Measurements from ENCODE around the gene ACSF2. TPM values are rescaled to one million over a fixed set of nuclear protein-coding genes. Genes with fewer than 3 reads are reported as not detected.

The ACSF2 gene
- total RNA-seq, 1 donor: 63.0 TPM

DNA sequence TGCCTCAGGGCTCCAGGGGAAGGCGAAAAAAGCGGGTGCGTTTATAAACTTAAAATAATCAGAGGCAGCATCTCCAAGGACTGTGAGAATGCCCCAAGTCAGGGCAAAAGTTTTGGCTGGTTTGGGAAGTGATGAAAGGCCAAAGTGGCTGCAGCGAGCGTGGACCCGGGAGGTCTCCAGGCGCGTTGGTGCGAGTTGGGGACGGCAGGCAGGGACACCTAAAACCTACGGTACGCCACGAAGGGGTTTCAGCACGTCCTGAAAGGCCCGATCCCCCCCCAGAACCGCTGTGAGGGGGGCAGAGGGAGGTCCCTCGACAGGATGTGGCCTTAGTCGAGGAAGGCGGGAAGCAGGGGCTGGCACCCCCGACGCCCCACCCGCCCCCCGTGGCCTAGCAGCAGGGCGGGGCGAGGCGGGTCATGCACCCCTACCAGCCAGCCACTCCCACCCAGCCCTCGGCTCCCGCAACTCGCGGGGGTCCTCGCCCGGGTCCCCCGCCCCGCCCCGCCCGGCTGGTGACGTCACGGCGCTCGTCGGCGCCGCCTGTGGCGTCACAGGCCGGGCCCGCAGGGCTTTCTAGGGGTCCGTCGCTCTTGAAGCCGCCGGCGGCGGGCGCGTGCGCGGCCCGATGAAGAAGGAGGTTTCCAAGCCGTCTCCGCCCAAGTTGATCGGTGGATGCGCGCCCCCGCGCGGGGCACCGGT lies 82.0 kb downstream of the ACSF2 start, which contains the start of gene MYCBPAP:
MYCBPAP (plus strand) TSS at position 569 of the 702 bp plus-strand sequence. CDS start 236 bp downstream, outside the sequence.
- peaks cover 19% of the 10 kb centered on the region for H3K4me1 ChIP-seq (ENCODE audit: insufficient read depth, low read length)
- peak; percentile 98 for DNase-seq (ENCODE audit: insufficient read length, low spot score, missing footprints)
- peak within 1 kb of the TSS; percentile 48 for H3K27ac ChIP-seq (ENCODE audit: low read depth, low read length)

DNA sequence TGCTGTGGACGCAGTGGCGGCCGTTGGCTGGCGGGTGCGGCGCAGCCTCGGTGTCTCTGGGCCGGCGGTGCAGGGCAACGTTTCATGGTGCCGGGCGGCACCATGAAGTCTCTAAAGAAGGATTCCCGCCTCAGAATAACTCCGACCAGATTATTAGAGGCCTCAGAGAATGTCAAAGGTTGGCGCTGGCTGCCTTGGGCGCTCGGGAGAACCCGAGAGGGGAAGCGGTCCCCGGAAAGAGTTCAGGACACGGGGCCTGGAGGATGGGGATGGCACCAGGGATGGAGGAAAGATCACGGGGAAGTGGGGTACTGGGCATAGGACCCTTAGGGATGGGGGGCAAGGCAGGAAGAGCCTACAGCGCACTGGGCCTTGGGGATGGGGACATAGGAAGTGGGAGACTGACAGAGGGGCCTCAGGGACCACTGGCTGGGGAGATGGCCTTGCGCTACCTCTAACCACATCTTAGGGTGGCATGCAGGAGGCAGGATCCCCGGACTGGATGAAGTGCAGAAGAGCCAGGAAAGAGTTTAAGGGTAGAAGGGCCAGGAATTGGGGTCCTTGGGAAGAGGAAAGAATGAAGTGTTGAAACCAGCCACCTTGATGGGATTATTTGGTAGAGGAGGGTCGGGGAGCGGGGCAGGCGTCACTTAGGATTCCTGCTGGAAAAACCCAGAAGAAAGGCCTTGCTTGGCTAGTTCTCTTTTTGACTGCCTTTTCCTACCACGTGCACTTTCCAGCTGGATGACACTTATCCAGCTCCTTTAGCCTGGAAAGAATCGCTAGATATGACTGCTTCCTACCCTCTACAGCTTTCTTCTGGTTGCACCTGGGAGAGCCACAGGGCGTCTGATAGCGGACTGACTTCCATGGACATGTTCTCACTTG lies 82.8 kb downstream of the ACSF2 start:
- Histone ChIP-seq H4K20me1 (ENCODE audit: insufficient read depth, low read length) (no peaks in the 10 kb centered on the region), H3K27ac (ENCODE audit: low read depth, low read length) (peak overlapping the region; percentile 18), H3K4me3 (ENCODE audit: insufficient read depth, low read length) (peak overlapping the region; percentile 79), H3K36me3 (ENCODE audit: insufficient read depth, low read length) (no peaks in the 10 kb centered on the region), H2AFZ (ENCODE audit: low read length) (peak overlapping the region; percentile 73), H3K79me2 (ENCODE audit: insufficient read depth, low read length) (no peaks in the 10 kb centered on the region), H3K4me2 (ENCODE audit: insufficient read depth, low read length) (peak overlapping the region; percentile 75), H3K9me3 (ENCODE audit: low read depth, low read length) (no peaks in the 10 kb centered on the region), H3K4me1 (ENCODE audit: insufficient read depth, low read length) (peaks cover 19% of the 10 kb centered on the region), H3K27me3 (ENCODE audit: insufficient read depth, low read length) (no peaks in the 10 kb centered on the region)
- DNase-seq (ENCODE audit: insufficient read length, low spot score, missing footprints): peak; percentile 81
- TF ChIP-seq, protein P1, sequence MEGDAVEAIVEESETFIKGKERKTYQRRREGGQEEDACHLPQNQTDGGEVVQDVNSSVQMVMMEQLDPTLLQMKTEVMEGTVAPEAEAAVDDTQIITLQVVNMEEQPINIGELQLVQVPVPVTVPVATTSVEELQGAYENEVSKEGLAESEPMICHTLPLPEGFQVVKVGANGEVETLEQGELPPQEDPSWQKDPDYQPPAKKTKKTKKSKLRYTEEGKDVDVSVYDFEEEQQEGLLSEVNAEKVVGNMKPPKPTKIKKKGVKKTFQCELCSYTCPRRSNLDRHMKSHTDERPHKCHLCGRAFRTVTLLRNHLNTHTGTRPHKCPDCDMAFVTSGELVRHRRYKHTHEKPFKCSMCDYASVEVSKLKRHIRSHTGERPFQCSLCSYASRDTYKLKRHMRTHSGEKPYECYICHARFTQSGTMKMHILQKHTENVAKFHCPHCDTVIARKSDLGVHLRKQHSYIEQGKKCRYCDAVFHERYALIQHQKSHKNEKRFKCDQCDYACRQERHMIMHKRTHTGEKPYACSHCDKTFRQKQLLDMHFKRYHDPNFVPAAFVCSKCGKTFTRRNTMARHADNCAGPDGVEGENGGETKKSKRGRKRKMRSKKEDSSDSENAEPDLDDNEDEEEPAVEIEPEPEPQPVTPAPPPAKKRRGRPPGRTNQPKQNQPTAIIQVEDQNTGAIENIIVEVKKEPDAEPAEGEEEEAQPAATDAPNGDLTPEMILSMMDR (IDR thresholded peaks at IDR 0.05; ENCODE audit: extremely low read depth, low read depth, low read length): no peak

More for the DNA sequence above, 82.0 kb downstream of the ACSF2 start, which contains the start of gene MYCBPAP:
- Histone ChIP-seq H3K4me3 (ENCODE audit: insufficient read depth, low read length) (peak within 1 kb of the TSS; percentile 79), H3K79me2 (ENCODE audit: insufficient read depth, low read length) (no peaks in the 10 kb centered on the region), H3K9me3 (ENCODE audit: low read depth, low read length) (no peaks in the 10 kb centered on the region), H3K4me2 (ENCODE audit: insufficient read depth, low read length) (peak within 1 kb of the TSS; percentile 75), H2AFZ (ENCODE audit: low read length) (peak within 1 kb of the TSS; percentile 98), H4K20me1 (ENCODE audit: insufficient read depth, low read length) (no peaks in the 10 kb centered on the region), H3K36me3 (ENCODE audit: insufficient read depth, low read length) (no peaks in the 10 kb centered on the region), H3K27me3 (ENCODE audit: insufficient read depth, low read length) (no peaks in the 10 kb centered on the region)
- TF ChIP-seq, protein P1 (IDR thresholded peaks at IDR 0.05; ENCODE audit: extremely low read depth, low read depth, low read length): no peak

DNA sequence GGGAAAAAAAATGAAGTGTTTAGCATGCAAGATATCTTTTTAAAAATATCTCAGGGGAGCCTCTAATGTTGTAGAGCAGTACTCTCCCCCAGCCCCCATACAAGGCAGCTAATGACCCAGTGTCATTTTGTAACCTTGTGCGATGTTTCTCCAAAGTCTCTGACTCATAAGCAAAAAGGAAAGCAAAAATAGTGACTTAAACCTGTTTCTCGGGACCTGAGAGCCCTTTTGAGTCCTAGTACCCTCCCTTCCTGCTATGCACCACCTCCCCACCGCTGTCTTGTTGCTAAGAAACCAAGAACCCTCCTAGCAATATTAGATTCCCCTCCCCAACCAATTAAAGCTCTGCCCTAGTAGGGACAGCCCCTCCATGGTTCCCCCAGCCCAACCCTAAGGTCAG lies 85.0 kb downstream of the ACSF2 start:
- no peaks in the 10 kb centered on the region for H4K20me1 ChIP-seq (ENCODE audit: insufficient read depth, low read length)
- H3K4me3 ChIP-seq (ENCODE audit: insufficient read depth, low read length): peak overlapping the region; percentile 9
- TF ChIP-seq, protein P1 (IDR thresholded peaks at IDR 0.05; ENCODE audit: extremely low read depth, low read depth, low read length): no peak
- H3K4me1 ChIP-seq (ENCODE audit: insufficient read depth, low read length): peaks cover 31% of the 10 kb centered on the region
- H3K36me3 ChIP-seq (ENCODE audit: insufficient read depth, low read length): no peaks in the 10 kb centered on the region
- H3K27ac ChIP-seq (ENCODE audit: low read depth, low read length): no peak overlapping the region
- no peak overlapping the region for H2AFZ ChIP-seq (ENCODE audit: low read length)
- no peaks in the 10 kb centered on the region for H3K9me3 ChIP-seq (ENCODE audit: low read depth, low read length)
- H3K4me2 ChIP-seq (ENCODE audit: insufficient read depth, low read length): peak overlapping the region; percentile 49
- H3K79me2 ChIP-seq (ENCODE audit: insufficient read depth, low read length): no peaks in the 10 kb centered on the region
- H3K27me3 ChIP-seq (ENCODE audit: insufficient read depth, low read length): no peaks in the 10 kb centered on the region
- DNase-seq (ENCODE audit: insufficient read length, low spot score, missing footprints): peak; percentile 78

DNA sequence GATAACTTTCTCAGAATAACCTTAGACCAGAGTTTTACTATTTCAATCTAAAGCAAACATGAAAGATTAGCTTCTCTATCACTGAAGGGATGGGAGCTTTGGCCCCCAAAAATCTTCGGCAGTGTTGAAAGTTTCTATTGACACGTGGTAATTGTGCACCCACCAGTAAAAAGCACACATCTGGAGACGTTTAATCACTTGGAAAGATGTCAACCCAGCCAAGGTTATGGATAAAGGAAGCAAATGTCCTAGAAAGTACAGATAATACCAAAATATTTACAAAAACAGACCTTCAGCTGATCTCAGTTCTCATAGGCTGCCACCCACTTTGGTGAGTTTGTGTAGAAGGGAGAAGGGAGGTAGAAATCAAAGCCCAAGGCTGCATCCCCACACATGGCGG lies 87.5 kb downstream of the ACSF2 start:
- Histone ChIP-seq H4K20me1 (ENCODE audit: insufficient read depth, low read length) (no peaks in the 10 kb centered on the region), H3K79me2 (ENCODE audit: insufficient read depth, low read length) (no peaks in the 10 kb centered on the region), H3K9me3 (ENCODE audit: low read depth, low read length) (no peaks in the 10 kb centered on the region), H3K4me3 (ENCODE audit: insufficient read depth, low read length) (no peak overlapping the region), H2AFZ (ENCODE audit: low read length) (no peak overlapping the region), H3K27ac (ENCODE audit: low read depth, low read length) (no peak overlapping the region), H3K27me3 (ENCODE audit: insufficient read depth, low read length) (no peaks in the 10 kb centered on the region), H3K4me1 (ENCODE audit: insufficient read depth, low read length) (peaks cover 31% of the 10 kb centered on the region), H3K4me2 (ENCODE audit: insufficient read depth, low read length) (no peak overlapping the region), H3K36me3 (ENCODE audit: insufficient read depth, low read length) (no peaks in the 10 kb centered on the region)
- DNase-seq (ENCODE audit: insufficient read length, low spot score, missing footprints): peak; percentile 35
- TF ChIP-seq, protein P1 (IDR thresholded peaks at IDR 0.05; ENCODE audit: extremely low read depth, low read depth, low read length): no peak
